GM23338 (cell line): Measurements from ENCODE around the gene SMOC2.
A peak's percentile ranks its signal among the peaks of the same experiment; 100 is the strongest.

Source experiments
- CTCF ChIP-seq, 2 experiments: fragments of 200-600 bp in 1 of 2; sonication (generic) in 1 of 2; conservative IDR thresholded peaks; 2 replicates each; pipeline versions ENCODE4 v1.5.1 to v1.6.1; 2016 to 2017; ENCODE audit warnings: antibody characterized with exemption in 2 of 2, low read depth in 2 of 2, mild to moderate bottlenecking in 2 of 2, moderate library complexity in 1 of 2
- ETS1 ChIP-seq: IDR thresholded peaks from 2 replicates; pipeline ENCODE4 v1.6.1; 2016; ENCODE audit warnings: antibody characterized with exemption
- EZH2 ChIP-seq: fragments of 200-600 bp; sonication (generic); IDR thresholded peaks from one replicate; pipeline ENCODE4 v1.8.0; 2017; ENCODE audit warnings: antibody characterized with exemption, mild to moderate bottlenecking, low read depth; ENCODE audit not compliant: unreplicated experiment
- EZH2phosphoT487 ChIP-seq: fragments of 200-600 bp; sonication (generic); IDR thresholded peaks from one replicate; pipeline ENCODE4 v1.8.1; 2018; ENCODE audit warnings: antibody characterized with exemption; ENCODE audit not compliant: unreplicated experiment
- POLR2AphosphoS5 ChIP-seq: IDR thresholded peaks from 2 replicates; pipeline ENCODE4 v1.6.1; 2016; ENCODE audit warnings: antibody characterized with exemption, low read depth
- REST ChIP-seq: IDR thresholded peaks from one replicate; pipeline ENCODE4 v1.6.1; 2018; ENCODE audit warnings: antibody characterized with exemption; ENCODE audit not compliant: unreplicated experiment
- STAT1 ChIP-seq: IDR thresholded peaks from one replicate; pipeline ENCODE4 v1.6.1; 2016; ENCODE audit warnings: antibody characterized with exemption; ENCODE audit not compliant: unreplicated experiment
- ZNF114 ChIP-seq: fragments of 250-450 bp; sonication (Bioruptor Pico); IDR thresholded peaks from 2 replicates; pipeline ENCODE4 v1.5.0; 2020; ENCODE audit warnings: mild to moderate bottlenecking, moderate library complexity
- ZNF331 ChIP-seq: fragments of 250-450 bp; sonication (Bioruptor Pico); IDR thresholded peaks from 2 replicates; pipeline ENCODE4 v1.5.0; 2020; ENCODE audit warnings: low read depth, mild to moderate bottlenecking, moderate library complexity

DNA sequence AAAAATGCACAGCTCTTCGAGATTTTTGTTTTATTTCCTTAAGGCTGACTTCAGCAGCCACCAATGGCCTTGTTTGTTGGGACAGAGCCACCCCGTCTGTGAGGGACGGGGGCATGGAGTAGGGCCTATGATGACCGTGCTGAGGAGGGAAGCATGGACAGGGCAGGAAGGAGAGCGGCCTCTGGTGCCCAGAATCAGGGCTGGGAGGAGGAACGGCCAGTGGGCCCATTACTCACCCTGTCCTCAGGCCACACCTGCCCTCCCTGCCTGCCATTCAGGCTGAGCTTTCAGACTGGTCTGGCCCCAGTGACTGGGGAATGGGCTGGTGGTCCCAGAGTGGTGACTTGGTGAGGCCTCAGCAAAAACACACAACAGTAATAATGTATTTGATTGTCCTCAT, 104.4 kb downstream of the SMOC2 start:
- TF ChIP-seq CTCF (conservative IDR thresholded peaks at IDR 0.05; ENCODE audit: low read depth in 2 of 2) (peak in 1 of 2 experiments; percentile 48; a peak in 2 of 4 replicates), ZNF114 (CRISPR knock-in tag) (no peak), EZH2 (no peak), EZH2phosphoT487 (no peak), ZNF331 (CRISPR knock-in tag) (no peak), REST (no peak), POLR2AphosphoS5 (no peak), STAT1 (no peak), ETS1 (no peak)
